Measurements from ENCODE around the gene PAK1.

Gene PAK1

DNA sequence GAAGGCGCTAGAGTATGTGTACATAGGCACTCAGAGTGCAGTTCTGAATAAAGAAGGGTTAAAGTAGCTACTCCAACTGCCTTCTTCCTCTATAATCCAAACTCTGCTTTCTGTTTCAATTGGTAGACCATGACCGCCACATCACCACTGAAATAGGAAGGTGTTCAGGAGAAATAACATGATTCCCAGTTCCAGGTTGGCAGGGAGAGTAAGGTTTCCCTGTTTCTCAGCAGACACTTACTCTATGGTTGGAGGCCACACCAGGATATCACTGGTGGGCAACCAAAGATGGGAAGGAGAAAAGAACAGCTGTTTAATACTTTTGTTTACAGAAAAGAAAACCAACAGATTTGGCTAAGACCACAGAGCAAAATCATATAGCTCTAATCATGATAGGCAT is 37.9 kb downstream of the PAK1 start:
- no peak for DNase-seq

DNA sequence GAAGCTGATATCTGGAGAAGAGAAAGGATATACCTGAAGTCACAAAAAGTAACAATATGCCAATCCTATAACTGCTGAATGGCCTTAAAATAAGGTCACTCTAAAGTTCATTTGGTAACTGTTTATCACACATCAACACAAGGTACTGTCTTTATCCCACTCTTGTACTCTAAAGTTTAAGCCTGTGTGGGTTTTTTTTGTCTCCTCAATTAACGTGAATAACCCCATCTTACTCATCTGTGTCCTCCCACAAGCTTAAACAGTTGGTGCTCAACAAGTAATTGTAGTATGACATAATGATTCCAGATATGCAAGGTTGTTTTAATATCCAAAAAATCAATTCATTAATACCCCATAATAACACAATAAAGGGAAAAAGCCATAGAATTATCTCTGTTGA is 42.1 kb downstream of the PAK1 start:
- no peak for DNase-seq

DNA sequence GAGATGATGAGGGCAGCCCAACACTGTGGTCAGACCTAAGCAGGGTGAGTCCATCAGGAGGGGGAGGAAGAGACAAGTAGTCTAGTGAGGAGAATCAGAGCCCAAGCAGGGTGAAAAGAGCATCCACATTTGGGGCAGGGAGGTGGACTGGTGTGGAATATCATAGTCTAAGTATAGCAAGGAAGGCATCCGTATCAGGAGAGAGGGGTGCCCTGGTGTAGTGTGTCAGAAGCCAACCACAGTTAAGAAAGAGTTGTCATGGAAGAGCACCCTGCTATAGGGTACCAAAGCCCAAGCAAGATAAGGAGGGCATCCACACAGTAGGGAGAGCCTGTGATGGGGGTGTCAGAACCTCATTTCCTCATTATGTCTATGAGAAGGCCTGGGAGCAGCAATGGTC is 45.3 kb downstream of the PAK1 start:
- no peak for DNase-seq

DNA sequence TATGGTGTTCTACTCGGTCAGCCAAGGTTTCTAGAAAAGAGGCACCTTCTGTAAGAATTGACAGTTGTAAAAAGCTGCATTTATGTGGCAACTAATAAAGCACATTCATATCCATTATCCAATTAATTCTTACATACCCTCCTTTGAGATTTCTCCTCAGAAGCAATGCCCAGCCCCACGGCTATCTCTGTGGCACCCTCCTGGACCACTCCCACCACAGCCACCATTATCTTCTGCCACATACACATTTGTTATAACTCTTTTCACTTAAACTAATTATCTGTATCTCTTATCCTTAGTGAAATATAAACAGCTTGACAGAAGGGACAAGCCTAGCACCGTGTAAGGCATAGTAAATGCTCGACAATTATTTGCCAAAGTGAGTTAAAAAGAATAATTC is 48.5 kb downstream of the PAK1 start:
- no peak for DNase-seq

DNA sequence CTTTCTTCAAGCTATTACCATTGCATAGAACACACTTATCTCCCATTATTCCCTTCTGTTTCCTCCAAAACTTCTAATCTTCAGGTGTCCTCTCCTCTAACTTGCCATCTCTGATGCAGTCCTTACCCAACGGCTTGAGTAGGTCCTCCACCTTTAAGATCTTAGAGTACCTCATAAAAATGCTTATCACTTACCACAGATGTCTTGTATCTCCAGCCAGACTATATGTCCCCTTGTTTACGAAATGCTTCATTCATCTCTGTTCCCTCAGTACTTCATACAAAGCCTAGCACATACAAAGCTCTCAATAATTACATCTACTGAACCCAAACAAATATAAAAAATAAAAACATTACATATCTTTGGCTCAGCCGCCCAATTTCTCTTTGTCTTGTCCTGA is 49.2 kb downstream of the PAK1 start:
- no peak for DNase-seq

DNA sequence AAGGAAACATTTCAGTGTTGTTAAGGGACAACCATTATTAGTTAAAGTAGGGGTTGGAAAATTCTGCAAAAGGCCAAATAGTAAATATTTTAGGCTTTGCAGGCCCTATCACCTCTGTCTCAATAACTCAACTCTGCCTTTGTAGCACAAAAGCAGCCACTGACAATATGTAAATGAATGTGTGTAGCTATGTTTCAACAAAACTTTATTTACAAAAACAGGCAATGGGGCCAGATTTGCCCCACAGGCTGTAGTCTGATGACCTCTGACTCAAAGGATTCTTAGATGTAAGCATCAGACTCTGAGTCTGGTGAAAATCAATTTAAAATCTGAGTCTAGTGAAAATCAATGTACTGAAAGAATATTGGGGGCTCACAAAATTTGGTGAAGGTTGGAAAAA is 50.3 kb downstream of the PAK1 start:
- DNase-seq: no peak

DNA sequence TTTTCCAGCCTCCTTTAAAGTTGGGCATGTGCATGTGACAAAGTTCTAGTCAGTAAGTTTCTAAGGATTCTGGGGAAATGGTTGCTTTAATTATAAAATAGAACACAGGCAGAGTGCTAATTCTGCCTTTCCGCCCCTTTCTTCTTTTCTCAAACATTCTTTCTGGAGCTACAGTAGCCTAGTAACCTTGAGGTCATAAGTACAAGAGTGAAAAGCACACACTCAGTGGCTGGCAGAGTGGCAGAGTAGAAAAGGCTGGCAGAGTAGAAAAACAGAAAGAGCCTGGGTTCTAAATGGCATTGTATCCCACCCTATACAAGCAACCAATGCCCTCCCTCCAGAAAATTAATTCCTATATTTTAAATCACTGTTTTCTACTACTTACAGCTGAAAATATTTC is 51.2 kb downstream of the PAK1 start:
- no peak for DNase-seq

DNA sequence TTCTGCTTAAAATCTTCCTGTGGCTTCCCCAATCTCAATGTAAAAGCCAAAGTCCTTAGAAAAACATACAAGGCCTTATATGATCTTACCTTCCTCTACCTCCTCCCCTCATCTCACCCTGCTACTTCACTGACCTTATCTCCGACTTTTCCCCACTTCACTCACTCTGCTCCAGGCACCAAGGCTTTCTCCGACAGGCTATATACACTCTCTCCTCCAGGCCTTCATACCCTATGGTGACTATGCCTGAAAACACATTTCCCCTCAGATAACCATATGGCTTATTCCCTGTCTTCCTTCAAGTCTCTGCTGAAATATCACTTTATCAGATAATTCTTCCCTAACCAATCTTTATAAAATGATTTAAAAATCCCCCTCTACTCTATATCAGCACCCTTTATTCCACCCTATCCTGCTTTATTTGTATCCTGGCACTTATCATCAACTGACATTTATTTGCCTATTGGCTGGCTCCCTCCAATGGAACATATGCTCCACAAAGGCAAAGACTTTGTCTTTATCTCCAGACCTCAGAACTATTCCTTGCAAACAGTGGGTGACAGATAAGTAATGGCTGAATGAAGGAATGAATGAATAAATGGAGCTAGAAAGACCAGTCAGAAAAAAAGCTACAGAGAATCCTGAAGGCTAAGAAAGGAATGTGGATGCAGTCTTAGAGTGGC is 52.7 kb downstream of the PAK1 start:
- no peak for DNase-seq

DNA sequence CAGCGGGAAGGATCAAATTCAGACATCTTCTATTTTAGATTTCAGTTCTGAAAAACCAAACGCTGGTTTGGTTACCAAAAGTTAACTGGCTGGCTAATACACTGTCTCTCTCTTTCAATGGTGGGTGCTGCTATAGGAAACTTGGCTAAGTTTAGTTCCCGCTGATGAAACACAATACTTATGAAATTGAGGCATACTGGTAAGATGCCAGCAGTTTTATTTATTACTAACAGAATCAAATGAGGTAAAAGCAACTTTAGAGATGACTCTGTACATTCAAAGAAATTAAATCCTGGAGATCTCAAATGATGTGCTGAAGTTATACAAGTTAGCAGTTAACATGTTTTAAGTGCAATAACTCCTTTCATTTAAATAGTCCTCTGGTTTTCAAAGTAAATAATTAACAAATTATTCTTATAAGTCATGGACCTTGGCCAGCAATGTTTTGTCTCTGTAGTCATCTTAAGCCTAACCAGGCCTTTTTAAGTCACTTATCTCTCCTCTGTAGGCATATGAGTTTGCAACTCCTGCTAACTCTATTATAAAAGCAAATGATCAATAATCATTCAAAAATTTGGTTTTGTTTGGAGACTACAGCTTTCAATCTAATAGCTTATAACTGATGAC is 54.8 kb downstream of the PAK1 start:
- no peak for DNase-seq

DNA sequence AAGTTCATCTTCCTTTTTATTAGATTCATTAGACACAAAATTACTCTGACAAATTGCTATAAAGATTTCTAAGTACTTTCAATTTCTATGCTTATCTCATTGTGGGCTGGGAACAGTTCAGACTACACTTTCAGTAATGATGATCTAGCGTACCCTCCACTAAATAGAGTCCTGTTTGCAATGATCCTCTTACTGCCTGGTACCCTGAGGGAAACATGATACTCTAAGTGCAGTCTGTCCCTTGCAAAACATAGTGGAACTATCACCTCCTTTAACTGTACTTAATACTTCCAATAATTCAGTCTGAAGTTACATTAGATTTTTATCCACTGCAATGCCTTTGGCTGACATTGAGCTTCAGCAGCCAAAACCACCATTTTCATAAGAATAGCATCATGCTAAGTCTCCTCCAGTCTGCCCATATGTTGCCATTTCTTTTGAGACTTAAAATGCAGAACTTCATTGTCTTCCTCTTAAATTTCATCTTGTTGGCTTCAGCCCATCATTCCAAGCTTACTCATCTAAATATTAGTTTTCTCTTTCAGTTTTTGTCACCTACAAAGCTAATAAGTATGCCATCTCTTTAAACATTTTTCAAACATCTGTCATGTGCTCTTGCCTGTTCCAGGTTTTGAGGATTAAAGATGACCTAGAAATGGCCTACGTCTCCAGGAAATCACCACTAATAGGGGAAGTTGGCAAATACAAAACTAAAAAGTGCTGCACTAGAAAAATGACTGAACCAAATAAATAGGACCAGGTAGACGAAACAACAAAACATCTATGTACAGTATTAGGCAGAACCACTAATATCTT is 55.5 kb downstream of the PAK1 start:
- DNase-seq: no peak

DNA sequence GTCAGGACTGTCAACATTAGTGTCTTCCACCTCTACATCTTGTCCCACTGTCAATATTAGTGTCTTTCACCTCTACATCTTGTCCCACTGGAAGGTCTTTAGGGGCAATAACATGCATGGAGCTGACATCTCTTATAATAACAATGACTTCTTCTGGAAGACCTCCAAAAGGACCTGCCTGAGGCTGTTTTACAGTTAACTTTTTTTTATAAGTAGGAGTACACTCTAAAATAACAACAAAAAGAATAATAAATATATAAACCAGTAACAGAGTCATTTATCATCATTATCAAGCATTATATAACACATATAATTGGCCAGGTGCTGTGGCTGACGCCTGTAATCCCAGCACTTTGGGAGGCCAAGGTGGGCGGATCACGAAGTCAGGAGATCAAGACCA is 57.5 kb downstream of the PAK1 start:
- no peak for DNase-seq

DNA sequence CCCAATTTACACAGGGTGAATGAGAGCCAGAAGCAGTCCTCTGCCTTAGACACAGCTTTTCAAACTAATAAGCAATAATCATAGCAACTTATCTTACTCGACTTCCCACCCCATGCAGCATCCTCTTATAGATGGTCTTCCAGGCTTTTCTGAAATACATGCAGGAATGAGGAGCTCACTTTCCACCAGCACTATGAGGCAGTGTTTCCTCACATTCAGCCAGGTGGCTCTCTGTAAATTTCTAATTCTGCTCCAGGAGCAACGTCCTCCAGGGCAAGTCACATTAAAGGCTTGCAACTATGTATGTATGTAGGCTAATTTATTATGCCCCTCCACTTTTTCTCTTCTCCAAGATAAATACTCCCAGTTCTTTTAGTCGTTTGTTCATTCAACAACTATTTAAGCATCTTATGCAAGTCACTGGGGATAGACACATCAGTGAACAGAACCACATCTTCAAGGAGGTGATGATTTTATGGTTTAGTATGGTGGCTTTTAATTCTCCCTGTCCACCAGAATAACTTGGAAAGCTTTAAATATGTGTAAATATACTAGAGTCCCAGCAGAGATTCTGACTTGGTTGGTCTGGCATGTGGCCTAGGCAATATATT is 59.9 kb downstream of the PAK1 start:
- no peak for DNase-seq

DNA sequence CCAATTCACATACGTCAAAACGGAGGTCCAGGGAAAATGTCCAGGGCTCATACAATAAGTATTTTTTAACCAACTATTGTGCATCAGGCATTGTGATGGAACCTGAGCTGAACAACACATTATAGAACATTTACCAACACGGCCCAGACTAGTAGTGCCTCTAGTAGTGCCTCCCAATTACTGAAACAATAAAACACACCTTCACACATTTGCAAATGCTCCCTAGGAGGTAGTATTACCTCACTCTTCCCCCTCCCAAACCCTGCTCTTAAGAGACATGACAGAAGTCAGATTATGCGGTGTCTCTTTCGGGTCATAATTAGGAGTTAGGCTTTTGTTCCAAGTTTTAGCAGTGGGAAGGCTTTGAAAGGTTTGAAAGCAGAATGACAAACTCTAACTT is 61.1 kb downstream of the PAK1 start:
- no peak for DNase-seq

DNA sequence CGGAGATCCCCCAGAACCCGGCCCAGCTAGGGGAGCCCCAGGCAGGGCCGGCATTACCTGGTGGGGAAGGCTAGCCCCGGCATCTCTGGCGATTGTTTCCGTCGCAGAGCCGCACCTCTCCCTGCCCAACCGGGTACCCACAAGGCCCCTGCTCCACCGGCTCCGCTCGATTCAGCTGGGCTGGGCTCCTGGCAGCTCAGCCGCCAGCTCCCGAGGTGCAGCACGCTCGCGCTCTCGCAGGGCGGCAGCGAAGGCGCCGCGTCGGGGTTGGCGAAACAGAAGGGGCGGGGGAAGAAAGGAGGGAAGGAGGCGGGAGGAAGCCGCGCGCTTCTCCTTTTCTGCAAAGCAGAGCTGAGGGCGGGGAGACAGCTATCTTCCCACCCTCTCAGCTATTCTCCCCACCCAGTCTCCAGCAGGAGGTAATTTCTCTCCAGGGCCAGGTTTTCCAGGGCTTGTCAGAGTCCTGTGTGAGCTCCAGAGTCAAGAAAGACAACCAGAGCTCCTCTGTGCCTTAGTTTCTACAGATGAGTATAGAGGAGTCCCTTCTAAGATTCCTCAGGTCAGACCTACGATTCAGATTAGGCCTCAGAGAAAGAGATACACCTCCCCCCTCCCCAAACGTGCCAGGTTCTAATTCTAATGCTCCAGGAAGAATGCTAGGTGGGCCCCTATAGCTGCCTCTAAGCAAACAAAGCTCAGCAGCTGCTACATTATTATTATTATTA is 62.0 kb downstream of the PAK1 start:
- peak; percentile 84 to 88 for DNase-seq

DNA sequence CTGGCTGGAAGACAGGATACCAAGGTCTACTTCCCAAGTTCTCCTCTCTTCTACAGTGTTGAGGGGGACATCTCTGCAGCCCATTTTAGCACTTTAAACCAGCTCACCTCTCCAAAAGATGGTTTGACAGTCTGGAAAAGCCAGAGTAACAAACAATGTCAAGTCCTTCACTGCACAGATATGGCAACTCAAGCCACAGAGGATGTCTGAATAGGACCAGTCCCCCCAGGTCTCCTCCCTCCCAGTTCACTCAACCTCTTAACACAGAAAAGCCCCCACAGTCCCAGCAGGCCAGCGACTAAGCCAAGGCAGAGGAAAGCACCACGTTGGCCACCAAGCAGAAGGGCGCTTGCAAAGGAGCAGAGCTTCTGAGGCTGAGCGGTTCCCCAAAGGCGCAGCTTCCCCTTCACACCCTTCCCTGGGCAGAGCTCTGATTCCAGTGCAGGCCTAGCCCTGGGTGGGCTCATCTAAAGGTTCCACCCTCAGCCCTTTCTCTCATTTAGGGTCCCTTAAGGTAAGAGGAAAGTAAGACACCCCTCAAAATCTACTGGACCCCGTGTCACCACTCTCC is 62.7 kb downstream of the PAK1 start:
- DNase-seq: peak in 1 of 2 experiments; percentile 58

DNA sequence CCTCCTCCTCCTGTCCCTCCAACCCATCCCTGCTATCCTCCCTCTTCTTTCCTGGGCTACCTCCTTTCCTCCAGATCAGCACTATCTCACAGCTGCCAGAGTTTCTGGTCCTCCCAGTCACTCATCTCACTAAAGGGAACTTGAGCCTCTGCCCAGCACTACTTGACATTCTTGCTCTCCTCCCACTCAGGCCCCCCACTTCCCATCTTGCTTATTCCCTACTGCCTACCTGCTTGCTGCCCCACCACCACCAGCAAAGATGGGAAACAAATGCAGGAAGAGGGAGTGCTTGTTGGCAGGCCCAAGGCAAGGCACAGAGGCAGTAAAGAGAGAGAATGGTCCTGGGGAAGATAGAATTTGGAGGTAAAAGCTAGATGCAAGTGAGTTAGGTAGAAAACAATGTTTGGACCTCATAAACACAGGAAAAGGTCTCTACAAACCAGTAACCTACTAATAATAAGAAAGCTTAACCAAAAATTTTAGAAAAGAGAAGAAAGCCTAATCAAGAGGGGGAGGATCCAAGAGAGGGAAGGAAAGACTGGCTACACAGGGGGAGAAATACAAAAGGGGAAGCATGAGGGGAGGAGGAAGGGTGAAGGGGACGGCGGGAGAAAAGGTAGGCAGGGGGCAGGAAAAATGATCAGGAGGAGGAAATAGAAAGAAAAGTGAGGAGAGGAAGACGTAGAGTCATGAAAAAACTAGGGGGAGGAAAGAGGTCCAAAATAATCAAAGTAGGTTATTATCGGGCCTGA is 63.6 kb downstream of the PAK1 start:
- DNase-seq: no peak

DNA sequence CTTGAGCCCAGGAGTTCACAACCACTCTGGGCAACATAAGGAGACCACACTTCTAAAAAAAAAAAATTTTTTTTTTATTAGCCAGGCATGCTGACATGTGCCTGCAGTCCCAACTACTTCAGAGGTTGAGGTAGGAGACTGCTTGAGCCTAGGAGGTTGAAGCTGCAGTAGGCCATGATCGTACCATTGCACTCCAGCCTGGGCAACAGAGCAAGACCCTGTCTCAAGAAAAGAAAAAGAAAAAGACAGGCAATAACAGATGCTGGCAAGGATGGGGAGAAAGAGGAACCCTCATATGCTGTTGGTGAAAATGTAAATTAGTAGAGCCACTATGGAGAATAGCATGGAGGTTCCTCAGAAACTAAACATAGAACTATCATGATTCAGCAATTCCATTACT is 64.8 kb downstream of the PAK1 start:
- no peak for DNase-seq

DNA sequence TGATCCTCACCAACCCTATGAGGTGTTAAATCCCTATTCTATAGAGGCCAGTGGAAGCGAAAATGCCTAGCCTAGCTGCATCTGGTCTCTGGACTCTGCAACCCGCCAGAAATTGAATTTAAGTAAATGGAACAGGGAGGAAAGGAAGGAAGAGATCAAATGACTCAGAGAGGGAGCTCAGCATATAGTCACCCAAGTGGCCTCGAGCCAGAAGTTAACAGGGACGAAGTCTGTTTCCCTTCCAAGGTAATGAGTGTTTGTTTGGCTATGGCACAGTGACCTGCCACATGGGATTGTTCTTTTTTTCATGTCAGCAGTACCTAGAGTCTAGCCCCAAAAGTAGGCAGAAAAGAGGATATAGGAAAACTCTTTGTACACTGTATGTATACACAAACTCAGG is 66.3 kb downstream of the PAK1 start:
- DNase-seq: no peak

DNA sequence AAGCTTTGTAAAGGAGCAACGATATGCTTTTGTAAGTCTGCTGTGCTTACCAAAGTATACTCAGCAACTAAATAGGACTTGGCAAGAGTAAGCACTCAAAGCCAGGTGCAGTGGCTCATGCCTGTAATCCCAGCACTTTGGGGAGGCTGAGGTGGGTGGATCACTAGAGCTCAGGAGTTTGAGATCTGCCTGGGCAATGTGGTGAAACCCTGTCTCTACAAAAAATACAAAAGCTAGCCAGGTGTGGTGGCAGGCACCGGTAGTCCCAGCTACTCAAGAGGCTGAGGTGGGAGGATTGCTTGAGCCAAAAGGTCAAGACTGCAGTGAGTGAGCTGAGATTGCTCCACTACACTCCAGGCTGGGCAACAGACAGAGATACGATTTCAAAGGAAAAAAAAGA is 67.5 kb downstream of the PAK1 start:
- no peak for DNase-seq

DNA sequence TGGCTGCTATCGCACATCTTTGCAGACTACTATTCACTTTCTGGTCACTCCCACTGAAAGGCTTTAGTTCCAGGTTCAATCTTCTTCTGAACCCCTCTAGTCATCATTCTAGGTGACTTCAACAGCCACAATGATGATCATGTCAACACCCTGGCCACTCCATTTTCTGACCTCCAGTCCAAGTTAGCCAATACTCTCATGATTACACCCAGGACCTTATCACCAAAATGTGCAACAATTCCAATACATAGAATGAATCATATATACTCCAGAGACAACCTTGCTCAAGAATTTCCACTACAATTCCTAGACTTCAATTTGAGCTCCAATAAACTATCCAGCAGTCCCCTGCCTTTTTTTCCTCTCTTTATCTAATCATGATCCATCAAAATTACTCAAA is 70.7 kb downstream of the PAK1 start:
- DNase-seq: no peak

DNA sequence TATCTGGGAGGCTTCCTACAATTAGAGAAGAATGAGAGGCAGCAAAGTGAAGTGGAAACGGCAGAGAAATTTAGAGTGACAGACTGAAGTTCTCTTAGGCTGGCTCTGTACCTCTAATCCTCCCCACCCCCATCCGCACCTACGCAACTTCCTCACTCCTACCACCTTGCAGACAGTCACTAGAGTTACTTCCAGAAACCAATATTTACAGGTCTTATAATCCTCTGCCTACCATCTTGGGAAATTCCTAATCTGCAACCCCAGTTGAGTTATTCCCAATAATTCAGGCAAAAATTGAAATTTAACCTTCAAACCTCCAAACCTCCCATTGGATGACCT is 71.7 kb downstream of the PAK1 start:
- DNase-seq: no peak
